Endothelial cell of umbilical vein (primary cell): Measurements from ENCODE around the gene CLIP2. TPM values are rescaled to one million over a fixed set of nuclear protein-coding genes. Genes with fewer than 3 reads are reported as not detected.

Source experiments
- BruUV-seq: library from RNA; stranded (reverse); fragments of 400-500 nt; replicated peaks from 2 replicates; lab custom pipeline; 2021; lab: Mats Ljungman, UMichigan
- CTCF ChIA-PET: fragments of 300-600, 350-600 bp; sonication (Branson Sonifier 250); formaldehyde crosslinking; loops from one replicate; lab custom pipeline; 2021; ENCODE audit warnings: antibody characterized with exemption, inconsistent platforms; lab: Charles Lee
- POLR2A ChIA-PET: fragments of 300-600, 350-600 bp; sonication (Branson Sonifier 250); formaldehyde crosslinking; loops from one replicate; lab custom pipeline; 2021; ENCODE audit warnings: antibody characterized with exemption, inconsistent platforms; lab: Charles Lee
- DNase-seq: peaks from one replicate; pipeline ENCODE4 v3.0.0-alpha.2; 2011; ENCODE audit warnings: low read depth, low spot score
- FAIRE-seq: peaks from 2 replicates; lab custom pipeline; 2011; peaks lifted over from hg19 to GRCh38; lab: Jason Lieb, UNC
- H2AFZ ChIP-seq: 2 replicates; pipeline ENCODE4 v1.6.0; 2012; ENCODE audit warnings: low read depth, low read length, control low read depth, inconsistent platforms
- H3K27ac ChIP-seq: 2 replicates; pipeline ENCODE4 v1.5.1; 2011; ENCODE audit warnings: low read depth, mild to moderate bottlenecking, control low read depth, low read length, moderate library complexity; ENCODE audit not compliant: insufficient read depth
- H3K27me3 ChIP-seq, 2 experiments: 2 replicates each; pipeline versions ENCODE4 v1.6.0 to v1.6.1; 2011; ENCODE audit warnings: low read length in 2 of 2, mixed read lengths in 1 of 2; ENCODE audit not compliant: control insufficient read depth in 2 of 2, insufficient read depth in 2 of 2
- H3K36me3 ChIP-seq, 2 experiments: 2 replicates in 1 of 2; 3 replicates in 1 of 2; pipeline ENCODE4 v1.5.1; 2011; ENCODE audit warnings: low read length in 2 of 2, mild to moderate bottlenecking in 1 of 2, moderate library complexity in 1 of 2; ENCODE audit not compliant: control insufficient read depth in 2 of 2, insufficient read depth in 2 of 2; ENCODE audit errors: extremely low read depth in 1 of 2
- H3K4me1 ChIP-seq: 3 replicates; pipeline ENCODE4 v1.5.1; 2011; ENCODE audit warnings: mild to moderate bottlenecking, low read length; ENCODE audit not compliant: control insufficient read depth, insufficient read depth; ENCODE audit errors: extremely low read depth
- H3K4me2 ChIP-seq: 2 replicates; pipeline ENCODE4 v1.6.1; 2011; ENCODE audit warnings: low read length, control low read depth, mixed read lengths; ENCODE audit not compliant: insufficient read depth
- H3K4me3 ChIP-seq, 3 experiments: fragments of 200-600 bp in 1 of 3; sonication (generic), shearing (Covaris generic) in 1 of 3; replicated peaks in 1 of 3; 2 replicates each; pipeline ENCODE4 v1.5.1; 2011 to 2016; ENCODE audit warnings: control low read depth in 3 of 3, low read length in 3 of 3, mild to moderate bottlenecking in 2 of 3, inconsistent platforms in 1 of 3, low read depth in 1 of 3, moderate library complexity in 1 of 3; ENCODE audit not compliant: insufficient read depth in 1 of 3
- H3K79me2 ChIP-seq: 2 replicates; pipeline ENCODE4 v1.6.0; 2012; ENCODE audit warnings: low read length, inconsistent platforms; ENCODE audit not compliant: control insufficient read depth, insufficient read depth
- H3K9ac ChIP-seq: replicated peaks from 2 replicates; pipeline ENCODE3; 2011; ENCODE audit warnings: low read length, control low read depth; ENCODE audit not compliant: insufficient read depth; ENCODE audit errors: extremely low read depth
- H3K9me1 ChIP-seq: replicated peaks from 3 replicates; pipeline ENCODE4 v1.6.0; 2011; ENCODE audit warnings: mild to moderate bottlenecking, low read length; ENCODE audit not compliant: control insufficient read depth, insufficient read depth; ENCODE audit errors: extremely low read depth
- H3K9me3 ChIP-seq: replicated peaks from 2 replicates; pipeline ENCODE4 v1.5.1; 2012; ENCODE audit warnings: low read length, inconsistent platforms; ENCODE audit not compliant: control insufficient read depth, insufficient read depth
- H4K20me1 ChIP-seq: replicated peaks from 2 replicates; pipeline ENCODE3; 2011; ENCODE audit warnings: mild to moderate bottlenecking, low read length; ENCODE audit not compliant: control insufficient read depth, insufficient read depth; ENCODE audit errors: extremely low read depth
- EZH2 ChIP-seq: IDR thresholded peaks from 2 replicates; pipeline ENCODE4 v1.6.1; 2012; ENCODE audit warnings: borderline replicate concordance, low read depth, mild to moderate bottlenecking, moderate library complexity, low read length, inconsistent platforms; ENCODE audit not compliant: severe bottlenecking
- FOS ChIP-seq: IDR thresholded peaks from 2 replicates; pipeline ENCODE4 v1.6.1; 2011; ENCODE audit warnings: mild to moderate bottlenecking, low read length, moderate library complexity, borderline replicate concordance; ENCODE audit not compliant: insufficient read depth
- GATA2 ChIP-seq: IDR thresholded peaks from 2 replicates; pipeline ENCODE4 v1.7.0; 2011; ENCODE audit warnings: low read depth, mild to moderate bottlenecking, moderate library complexity, mixed read lengths, low read length; ENCODE audit not compliant: insufficient read length, insufficient read depth
- JUN ChIP-seq: IDR thresholded peaks from 2 replicates; pipeline ENCODE4 v1.6.1; 2011; ENCODE audit warnings: borderline replicate concordance, low read depth; ENCODE audit not compliant: insufficient read length, insufficient read depth
- MAX ChIP-seq: IDR thresholded peaks from 2 replicates; pipeline ENCODE4 v1.6.1; 2011; ENCODE audit not compliant: insufficient read depth, insufficient read length
- MYC ChIP-seq: IDR thresholded peaks from one replicate; pipeline ENCODE4 v1.6.1; 2011; ENCODE audit warnings: mild to moderate bottlenecking, low read depth, low read length
- POLR2A ChIP-seq: IDR thresholded peaks from 2 replicates; pipeline ENCODE4 v1.6.1; 2012; ENCODE audit warnings: low read depth, mild to moderate bottlenecking, control low read depth, low read length
- POLR2AphosphoS5 ChIP-seq: IDR thresholded peaks from 2 replicates; pipeline ENCODE4 v1.6.1; 2012; ENCODE audit warnings: low read depth, mild to moderate bottlenecking, control low read depth, low read length, moderate library complexity; ENCODE audit not compliant: insufficient read depth
- dilution Hi-C: fragments of 300-500 bp; cut with MboI; formaldehyde crosslinking; loops from one replicate; pipeline ENCODE4 v1.15.0; 2019; ENCODE audit warnings: low sequenced_read_pairs; ENCODE audit not compliant: extremely low pct_ligation_motif_present
- intact Hi-C: fragments of 100-400 bp; cut with micrococcal nuclease; formaldehyde crosslinking; loops from one replicate; pipeline ENCODE4 v1.10.0; 2022
- polyA plus RNA-seq, 4 experiments: library from polyadenylated mRNA; depleted of rRNA in 3 of 4; stranded (reverse) in 3 of 4; unstranded in 1 of 4; fragments of >200 nt; gene quantifications; 2 replicates each; pipeline versions ENCODE4 v1.2.1 to v1.2.3, GENCODE V29; 2011 to 2012; ENCODE audit warnings: missing spikeins in 1 of 4
- total RNA-seq: library from RNA; stranded (reverse); gene quantifications from 2 replicates; pipeline ENCODE4 v1.2.3, GENCODE V29; 2021
- TF ChIP-seq, protein P1 (sequence below), 2 donors: IDR thresholded peaks; 1 replicate in 1 of 2; 2 replicates in 1 of 2; pipeline ENCODE4 v1.5.1; 2011; ENCODE audit warnings: low read length in 2 of 2, mild to moderate bottlenecking in 2 of 2, moderate library complexity in 2 of 2, control low read depth in 1 of 2, inconsistent platforms in 1 of 2, low read depth in 1 of 2; ENCODE audit not compliant: insufficient read depth in 1 of 2; ENCODE audit errors: extremely low read depth in 1 of 2

CLIP2 gene
- total and polyA plus RNA-seq, 2 donors (not counting 3 experiments of a cell fraction or from before 2014, with no cell fraction given): 8.3 to 37.1 TPM

- FAIRE-seq: no peak
- H3K36me3 ChIP-seq: peaks cover 0 to 7% of the 10 kb centered on the region in 2 experiments
- dilution Hi-C loops: no loop called here
These were observed 74.9 kb downstream of the CLIP2 start for GRCh38 chr7:74364061-74364460.

More at GRCh38 chr7:74364061-74364460, 74.9 kb downstream of the CLIP2 start:
- CTCF ChIA-PET: interaction anchor here (0.7 kb wide), 1 partner anchor 12 kb away, joined by 4 read pairs; no protein-coding TSS in a partner anchor
- no peak for TF ChIP-seq MYC
- TF ChIP-seq FOS: no peak
- TF ChIP-seq JUN: no peak
- TF ChIP-seq, protein P1, sequence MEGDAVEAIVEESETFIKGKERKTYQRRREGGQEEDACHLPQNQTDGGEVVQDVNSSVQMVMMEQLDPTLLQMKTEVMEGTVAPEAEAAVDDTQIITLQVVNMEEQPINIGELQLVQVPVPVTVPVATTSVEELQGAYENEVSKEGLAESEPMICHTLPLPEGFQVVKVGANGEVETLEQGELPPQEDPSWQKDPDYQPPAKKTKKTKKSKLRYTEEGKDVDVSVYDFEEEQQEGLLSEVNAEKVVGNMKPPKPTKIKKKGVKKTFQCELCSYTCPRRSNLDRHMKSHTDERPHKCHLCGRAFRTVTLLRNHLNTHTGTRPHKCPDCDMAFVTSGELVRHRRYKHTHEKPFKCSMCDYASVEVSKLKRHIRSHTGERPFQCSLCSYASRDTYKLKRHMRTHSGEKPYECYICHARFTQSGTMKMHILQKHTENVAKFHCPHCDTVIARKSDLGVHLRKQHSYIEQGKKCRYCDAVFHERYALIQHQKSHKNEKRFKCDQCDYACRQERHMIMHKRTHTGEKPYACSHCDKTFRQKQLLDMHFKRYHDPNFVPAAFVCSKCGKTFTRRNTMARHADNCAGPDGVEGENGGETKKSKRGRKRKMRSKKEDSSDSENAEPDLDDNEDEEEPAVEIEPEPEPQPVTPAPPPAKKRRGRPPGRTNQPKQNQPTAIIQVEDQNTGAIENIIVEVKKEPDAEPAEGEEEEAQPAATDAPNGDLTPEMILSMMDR (IDR thresholded peaks at IDR 0.05; ENCODE audit: extremely low read depth in 1 of 2, insufficient read depth in 1 of 2, low read depth in 1 of 2, low read length in 2 of 2): no peak
- TF ChIP-seq MAX: no peak
- no peak for TF ChIP-seq EZH2
- no peak for TF ChIP-seq POLR2A
- no peak for TF ChIP-seq GATA2
- TF ChIP-seq POLR2AphosphoS5: no peak
- Histone ChIP-seq H3K4me1 (no peaks in the 10 kb centered on the region), H4K20me1 (no peaks in the 10 kb centered on the region), H2AFZ (no peak overlapping the region), H3K4me2 (no peak overlapping the region), H3K27me3 (no peaks in the 10 kb centered on the region), H3K79me2 (no peaks in the 10 kb centered on the region), H3K27ac (no peak overlapping the region), H3K9me1 (no peaks in the 10 kb centered on the region), H3K9ac (no peak overlapping the region), H3K9me3 (no peaks in the 10 kb centered on the region), H3K4me3 (no peak overlapping the region)
- intact Hi-C loops: no loop called here
- no TSS peak for BruUV-seq
- POLR2A ChIA-PET: no interaction called here
- DNase-seq: no peak
